DLD1 (cell line): ENCODE results near the gene SAMD4A.
"Not testable (repeated sequence)": the region's sequence is repeated elsewhere in the genome, so short reads cannot be mapped to it uniquely, and the experiment has no call there.

Experiments
- in situ Hi-C: cut with HindIII; loops from 2 replicates; pipeline ENCODE4 v1.10.0; 2017; ENCODE audit warnings: low sequenced_read_pairs

SAMD4A gene

GRCh38 chr14:54591461-54591860 is 24.5 kb downstream of the SAMD4A start:
- in situ Hi-C loops: no loop called here

- in situ Hi-C loops: no loop called here
These were observed 24.9 kb downstream of the SAMD4A start for GRCh38 chr14:54591866-54592265.

GRCh38 chr14:54593860-54594259 is 26.9 kb downstream of the SAMD4A start:
- in situ Hi-C loops: no loop called here

DNA sequence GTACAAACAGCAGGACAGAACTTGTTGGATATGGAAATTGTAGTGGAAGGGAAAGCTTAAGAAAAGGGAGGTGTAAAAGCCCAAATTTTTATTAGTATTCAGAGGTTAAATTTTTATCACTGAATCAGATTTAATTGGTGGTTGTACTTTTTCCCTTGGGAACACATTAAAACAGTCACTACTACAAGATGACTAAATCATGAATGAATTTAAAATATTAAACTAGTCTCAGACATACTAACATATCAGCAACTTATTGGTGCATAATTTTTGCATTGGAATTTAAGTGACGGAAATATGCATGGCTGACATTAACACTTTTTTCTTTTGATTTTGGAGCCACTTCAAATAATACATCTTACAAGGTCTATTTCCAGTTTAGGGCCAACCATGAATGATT is 27.6 kb downstream of the SAMD4A start:
- in situ Hi-C loops: no loop called here

DNA sequence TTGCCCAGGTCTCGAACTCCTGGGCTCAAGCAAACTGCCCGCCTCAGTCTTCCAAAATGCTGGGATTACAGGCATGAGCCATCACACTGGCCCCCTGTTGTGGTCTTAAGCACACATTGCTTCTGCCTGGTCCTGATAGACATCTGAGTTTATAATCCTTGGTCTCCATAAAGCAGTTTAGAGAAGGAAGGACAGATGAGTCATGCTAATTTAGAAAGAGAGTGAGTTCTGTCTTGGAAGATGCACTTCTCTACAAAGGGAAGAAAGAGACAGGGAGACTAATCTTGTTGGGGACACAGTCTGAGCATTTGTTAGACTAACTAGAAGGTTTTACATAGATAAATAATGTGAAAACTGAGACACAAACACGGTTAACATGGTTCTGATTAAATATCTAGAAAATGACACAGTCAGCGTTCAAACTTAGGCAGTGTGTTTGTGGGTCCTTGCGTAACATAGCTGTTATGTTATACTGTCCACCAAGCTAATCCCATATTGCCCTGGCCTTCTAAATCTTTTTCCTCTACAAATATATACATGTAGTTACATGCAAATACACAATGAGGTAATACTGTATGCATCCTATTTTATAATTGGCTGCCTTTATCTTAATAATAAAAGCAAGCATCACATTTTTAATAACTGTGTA is 31.0 kb downstream of the SAMD4A start:
- in situ Hi-C loops: no loop called here

- in situ Hi-C loops: no loop called here
These were observed 33.2 kb downstream of the SAMD4A start for GRCh38 chr14:54599966-54600716.

DNA sequence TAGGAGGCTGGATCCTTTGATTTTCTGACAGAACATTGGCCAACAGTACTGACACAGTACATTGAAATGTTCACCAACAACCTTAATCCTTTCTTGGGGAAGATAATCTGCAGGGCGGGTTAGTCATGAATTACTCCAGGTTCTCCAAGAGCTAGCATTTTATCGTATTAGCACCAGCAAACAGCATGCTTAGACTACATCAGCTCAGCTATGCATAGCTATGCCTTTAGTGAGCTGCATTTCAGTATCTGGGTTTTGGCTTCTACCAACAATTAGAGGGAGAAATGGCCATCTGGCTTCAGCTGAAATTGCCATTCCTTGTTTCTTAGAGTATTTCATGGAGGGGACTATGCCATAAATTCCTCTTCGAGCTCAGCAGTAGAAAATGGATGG is 33.8 kb downstream of the SAMD4A start:
- in situ Hi-C loops: no loop called here

- in situ Hi-C loops: no loop called here
These were observed 36.4 kb downstream of the SAMD4A start for GRCh38 chr14:54603362-54603761.

DNA sequence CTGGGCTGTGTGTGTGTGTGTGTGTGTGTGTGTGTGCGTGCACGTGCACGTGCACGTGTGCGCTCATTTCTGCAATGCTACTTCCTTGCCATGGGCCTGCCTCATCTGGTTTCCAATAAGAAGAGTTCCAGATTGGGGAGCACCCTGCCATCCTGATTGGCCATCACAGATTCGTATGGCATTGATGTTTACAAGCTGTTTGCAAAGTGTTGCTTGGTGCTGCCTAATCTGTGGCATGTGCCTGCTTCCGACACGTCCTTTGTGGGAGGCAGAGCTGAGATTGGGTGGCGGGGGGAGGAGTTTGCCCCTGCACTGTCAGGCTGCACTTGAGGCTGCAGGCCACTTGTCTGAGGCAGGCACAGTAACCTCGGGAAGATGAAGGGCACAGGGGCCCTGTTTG is 39.2 kb downstream of the SAMD4A start:
- in situ Hi-C loops: no loop called here

DNA sequence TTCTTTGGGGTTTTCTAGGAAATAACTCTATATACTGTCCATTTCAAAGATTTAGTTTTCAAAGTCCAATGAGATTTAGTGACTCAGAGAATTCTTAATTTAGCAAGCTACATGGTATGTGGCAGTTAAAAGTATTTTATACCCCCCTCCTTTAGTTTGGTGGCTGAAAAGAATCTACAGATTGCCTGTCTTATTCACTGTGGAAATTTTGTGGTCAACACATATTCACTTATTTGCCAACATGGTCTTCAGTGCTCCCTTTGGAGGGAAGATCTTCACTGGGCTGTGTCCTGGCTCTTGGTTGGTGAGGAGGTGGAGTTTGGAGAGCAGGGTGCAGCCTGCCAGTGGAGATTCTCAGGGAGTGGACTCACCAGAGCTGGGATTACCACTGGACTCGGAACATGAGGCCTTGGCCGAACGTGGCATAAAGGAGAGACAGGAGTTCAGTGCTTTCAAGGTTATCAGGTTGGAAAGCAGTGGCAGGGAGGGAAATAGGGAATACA is 39.8 kb downstream of the SAMD4A start:
- in situ Hi-C loops: no loop called here

- in situ Hi-C loops: no loop called here
These were observed 42.6 kb downstream of the SAMD4A start for GRCh38 chr14:54609576-54609975.

DNA sequence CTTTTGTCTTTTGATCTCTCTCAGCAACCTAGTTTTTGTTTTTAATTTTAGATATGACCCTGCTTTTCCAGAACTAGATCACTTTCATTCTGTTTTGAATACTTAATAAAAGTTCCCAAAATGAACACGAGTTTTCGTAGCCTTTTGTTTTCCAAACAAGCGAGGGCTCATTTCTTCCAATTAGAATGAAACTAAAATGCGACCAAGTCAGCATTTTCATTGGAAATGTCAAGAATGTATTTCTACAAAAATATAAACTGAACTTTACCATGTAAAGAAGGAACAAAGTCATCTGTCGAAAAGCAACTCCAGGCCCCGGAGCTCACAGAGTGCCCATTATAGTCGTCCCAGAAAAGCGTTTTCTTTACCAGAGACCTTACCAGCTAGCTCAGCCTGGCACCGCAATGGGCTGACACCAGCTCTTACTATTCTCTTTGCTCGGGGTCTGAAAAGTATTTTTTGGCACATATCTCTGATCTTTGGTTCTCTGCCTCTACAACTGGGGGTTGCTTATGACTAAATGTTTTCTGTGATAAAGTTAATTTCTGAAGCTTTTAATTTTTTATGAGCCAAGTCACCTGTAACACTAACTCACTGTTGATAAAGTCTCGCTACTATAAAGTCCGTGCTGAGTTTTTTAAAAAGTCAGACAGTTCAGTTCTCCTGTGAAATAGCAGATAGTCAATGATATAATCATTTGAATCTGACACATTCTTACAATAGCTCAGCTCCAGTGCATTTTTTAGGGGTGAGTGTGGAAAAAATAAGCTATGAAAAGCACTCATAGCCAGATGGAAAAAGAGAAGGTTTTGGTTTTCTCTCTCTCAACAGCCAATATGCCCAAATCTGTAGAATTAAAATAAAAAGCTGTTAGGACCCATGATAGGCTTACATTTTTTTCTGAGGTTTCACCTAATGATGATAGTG is 43.4 kb downstream of the SAMD4A start:
- in situ Hi-C loops: no loop called here

DNA sequence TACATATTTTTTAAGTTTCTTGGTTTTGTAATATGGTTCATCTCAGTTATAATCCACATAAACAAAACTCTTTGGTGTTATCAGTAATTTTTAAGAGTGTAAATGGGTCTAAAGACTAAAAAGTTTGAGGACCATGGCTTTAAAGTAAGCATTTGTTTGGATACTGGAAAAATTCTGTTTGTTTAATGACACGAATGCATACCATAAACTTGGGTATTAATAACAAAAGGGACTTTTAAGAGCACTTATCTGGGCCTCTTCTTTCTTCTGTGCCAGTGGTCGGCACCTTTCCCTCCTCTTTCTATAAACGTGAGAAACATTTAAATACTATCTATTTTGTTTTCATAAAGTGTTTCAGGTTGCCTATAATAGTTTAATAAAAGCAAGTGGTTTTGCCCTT is 47.4 kb downstream of the SAMD4A start:
- in situ Hi-C loops: no loop called here

DNA sequence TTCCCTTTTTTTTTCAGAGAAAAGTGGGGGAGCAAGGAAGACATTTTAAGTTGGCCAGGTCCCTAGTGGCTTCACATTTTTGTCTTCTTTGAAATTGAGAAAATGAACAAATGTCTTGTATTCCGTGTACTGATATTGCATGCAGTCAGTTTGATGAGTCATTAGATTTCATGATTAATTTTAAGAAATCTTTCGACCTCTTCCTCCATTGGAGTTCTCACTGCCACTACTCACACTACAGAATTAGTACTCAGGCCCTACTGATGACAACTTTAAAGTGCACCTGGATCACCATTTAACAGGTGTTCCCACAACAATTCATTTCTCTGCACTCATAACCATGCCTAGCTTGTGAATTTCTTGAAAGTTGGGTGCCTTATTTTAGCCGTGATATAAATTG is 50.5 kb downstream of the SAMD4A start:
- in situ Hi-C loops: no loop called here

DNA sequence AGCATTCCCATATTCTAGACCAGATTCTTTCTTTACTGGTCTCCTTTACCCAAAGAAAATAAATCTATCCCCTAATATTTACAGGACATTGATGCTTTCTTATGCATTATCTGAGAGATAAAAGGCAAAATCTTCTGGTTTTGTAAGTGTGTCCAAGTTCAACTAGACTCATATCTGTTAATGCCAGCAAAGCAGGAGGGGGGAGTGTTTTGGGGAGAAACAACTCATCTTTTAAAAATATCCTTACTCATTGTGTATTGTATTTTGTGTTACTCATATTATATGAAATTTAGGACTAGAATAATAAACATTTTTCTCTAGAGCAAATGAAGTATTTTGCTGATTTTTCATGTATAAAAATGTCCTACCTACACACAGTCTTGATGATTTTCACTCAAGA is 54.8 kb downstream of the SAMD4A start:
- in situ Hi-C loops: no loop called here

GRCh38 chr14:54622192-54622958 is 55.4 kb downstream of the SAMD4A start:
- in situ Hi-C loops: no loop called here

GRCh38 chr14:54623279-54624004 is 56.5 kb downstream of the SAMD4A start:
- in situ Hi-C loops: no loop called here

GRCh38 chr14:54624005-54624358 is 57.1 kb downstream of the SAMD4A start:
- in situ Hi-C loops: not testable (repeated sequence)

GRCh38 chr14:54625112-54625511 is 58.2 kb downstream of the SAMD4A start:
- in situ Hi-C loops: no loop called here

DNA sequence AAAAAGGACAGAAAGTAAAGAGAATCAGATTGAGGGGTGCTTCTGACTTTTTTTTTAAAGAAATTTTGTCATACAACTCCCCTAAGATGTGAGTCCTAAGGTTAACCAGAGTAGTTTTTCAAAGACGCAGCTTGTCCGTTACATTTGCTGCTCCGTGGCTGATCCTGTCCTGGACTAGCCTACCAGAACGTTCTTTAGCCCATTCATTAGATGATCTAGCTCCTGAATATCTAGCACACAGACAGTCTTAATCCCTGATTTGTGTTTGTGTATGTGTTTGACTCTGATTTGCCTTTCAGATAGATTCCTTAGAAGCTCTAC is 60.3 kb downstream of the SAMD4A start:
- in situ Hi-C loops: no loop called here
